ENCODE results near the gene MCAM.

The MCAM gene

DNA sequence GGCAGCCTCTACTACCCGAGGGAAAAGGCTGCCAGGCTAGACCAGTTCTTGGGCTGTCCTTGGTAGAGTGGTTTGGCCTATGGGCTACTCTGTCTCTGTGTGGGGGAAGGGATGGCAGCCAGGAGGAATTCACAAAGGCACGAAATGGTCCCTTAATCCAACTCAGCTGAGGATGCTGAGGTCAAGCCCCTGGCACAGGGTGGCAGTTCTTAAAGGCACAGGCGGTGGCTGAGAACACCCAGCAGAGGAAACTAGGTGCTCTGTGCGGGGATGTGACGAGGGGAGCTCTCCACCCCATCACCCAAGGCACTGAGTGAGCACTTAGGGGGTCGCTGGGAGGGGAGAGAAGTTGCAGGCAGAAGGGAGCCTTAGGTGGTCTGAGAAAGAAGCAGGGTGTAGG, 29.7 kb upstream of the MCAM start, which contains the start of gene MFRP:
Gene MFRP, minus strand, starts transcription at position 101 of the 400 bp plus-strand sequence. CDS start 192 bp downstream, outside the sequence.
- TF ChIP-seq, protein P1, sequence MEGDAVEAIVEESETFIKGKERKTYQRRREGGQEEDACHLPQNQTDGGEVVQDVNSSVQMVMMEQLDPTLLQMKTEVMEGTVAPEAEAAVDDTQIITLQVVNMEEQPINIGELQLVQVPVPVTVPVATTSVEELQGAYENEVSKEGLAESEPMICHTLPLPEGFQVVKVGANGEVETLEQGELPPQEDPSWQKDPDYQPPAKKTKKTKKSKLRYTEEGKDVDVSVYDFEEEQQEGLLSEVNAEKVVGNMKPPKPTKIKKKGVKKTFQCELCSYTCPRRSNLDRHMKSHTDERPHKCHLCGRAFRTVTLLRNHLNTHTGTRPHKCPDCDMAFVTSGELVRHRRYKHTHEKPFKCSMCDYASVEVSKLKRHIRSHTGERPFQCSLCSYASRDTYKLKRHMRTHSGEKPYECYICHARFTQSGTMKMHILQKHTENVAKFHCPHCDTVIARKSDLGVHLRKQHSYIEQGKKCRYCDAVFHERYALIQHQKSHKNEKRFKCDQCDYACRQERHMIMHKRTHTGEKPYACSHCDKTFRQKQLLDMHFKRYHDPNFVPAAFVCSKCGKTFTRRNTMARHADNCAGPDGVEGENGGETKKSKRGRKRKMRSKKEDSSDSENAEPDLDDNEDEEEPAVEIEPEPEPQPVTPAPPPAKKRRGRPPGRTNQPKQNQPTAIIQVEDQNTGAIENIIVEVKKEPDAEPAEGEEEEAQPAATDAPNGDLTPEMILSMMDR (IDR thresholded peaks at IDR 0.05; ENCODE audit: low read depth, low read length, missing control alignments), result no peak
- no peak for DNase-seq (ENCODE audit: low read depth)
- in situ Hi-C loops (cut with HindIII; ENCODE audit: low sequenced_read_pairs), result no loop called here
- no peak within 1 kb of the TSS for H3K4me3 ChIP-seq (ENCODE audit: low read depth, low read length)

DNA sequence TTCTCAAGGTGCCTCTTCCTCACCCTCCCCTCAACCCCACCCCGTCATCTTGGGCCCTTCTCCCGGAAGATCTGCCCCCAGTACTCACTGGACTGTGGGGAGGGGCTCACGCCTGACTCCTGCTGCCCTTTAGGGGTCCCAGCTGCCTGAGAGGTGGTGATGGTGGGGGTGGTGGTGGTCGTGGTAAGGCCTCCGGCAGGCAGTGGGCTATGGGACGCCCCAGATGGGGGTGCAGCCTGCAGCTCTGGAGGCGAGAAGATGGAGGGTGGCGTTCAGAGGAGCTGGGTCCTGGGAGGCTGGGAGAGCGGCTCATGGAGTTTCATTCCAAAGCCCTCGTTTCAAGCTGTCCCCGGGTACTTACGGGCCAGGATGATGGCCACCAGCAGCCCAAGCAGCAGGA, 28.8 kb upstream of the MCAM start:
- TF ChIP-seq, protein P1 (IDR thresholded peaks at IDR 0.05; ENCODE audit: low read depth, low read length, missing control alignments), result no peak
- no peak for DNase-seq (ENCODE audit: low read depth)
- H3K4me3 ChIP-seq (ENCODE audit: low read depth, low read length), result no peak overlapping the region
- in situ Hi-C loops (cut with HindIII; ENCODE audit: low sequenced_read_pairs), result no loop called here

DNA sequence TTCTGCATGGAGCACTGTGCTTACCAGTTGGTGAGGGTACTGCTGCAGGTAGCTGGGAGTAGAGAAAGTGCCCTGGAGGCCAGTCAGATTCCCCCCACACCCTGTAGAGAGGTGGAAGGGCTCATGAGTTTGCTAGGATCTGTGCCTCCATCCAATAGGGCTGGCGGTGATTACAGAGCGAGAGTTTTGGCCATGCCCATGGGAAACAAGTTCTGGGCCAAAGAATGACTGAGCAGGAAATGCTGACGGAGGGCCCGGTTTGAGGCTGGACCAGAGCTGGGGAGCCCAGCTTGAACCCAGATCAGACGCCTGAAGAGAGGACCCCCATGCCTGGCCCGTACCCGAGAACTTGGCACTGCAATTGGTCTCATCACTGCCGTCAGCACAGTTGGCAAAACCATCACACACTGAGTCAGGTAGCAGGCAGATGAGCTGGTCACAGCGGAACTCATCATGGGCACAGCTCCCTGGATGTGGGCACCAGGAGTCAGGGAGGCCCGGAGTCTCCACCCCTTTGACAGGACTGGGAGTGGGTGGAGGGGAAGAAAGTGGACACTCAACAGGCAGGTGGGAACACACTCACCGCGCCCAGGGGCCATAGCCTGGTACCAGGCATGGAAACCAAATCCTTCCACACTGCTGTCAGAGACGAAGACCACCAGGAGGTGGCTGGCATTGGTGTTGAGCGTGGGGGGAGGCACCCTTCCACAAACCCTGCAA, 27.5 kb upstream of the MCAM start:
- in situ Hi-C loops (cut with HindIII; ENCODE audit: low sequenced_read_pairs), result no loop called here
- H3K4me3 ChIP-seq (ENCODE audit: low read depth, low read length), result no peak overlapping the region
- TF ChIP-seq, protein P1 (IDR thresholded peaks at IDR 0.05; ENCODE audit: low read depth, low read length, missing control alignments), result no peak
- DNase-seq (ENCODE audit: low read depth), result no peak

DNA sequence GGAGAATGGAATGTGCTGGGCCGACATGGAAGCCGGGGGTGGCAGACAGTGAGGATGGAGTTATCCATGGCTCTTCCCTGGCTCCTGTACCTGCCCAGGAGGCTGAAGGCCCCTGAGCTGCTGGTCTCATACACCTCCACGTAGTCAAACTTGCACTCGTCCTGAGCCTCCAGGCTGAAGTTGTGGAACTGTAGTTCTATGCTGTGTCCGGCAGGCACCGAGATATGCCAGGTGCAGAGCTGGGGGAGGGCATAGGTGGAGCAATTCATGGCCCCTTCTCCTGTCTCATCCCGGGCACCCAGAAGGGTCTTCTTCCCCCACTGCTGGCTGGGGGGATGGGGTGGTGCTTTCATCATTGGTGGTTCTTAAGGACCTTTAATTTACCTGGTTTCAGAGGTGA, 26.8 kb upstream of the MCAM start:
- no peak overlapping the region for H3K4me3 ChIP-seq (ENCODE audit: low read depth, low read length)
- TF ChIP-seq, protein P1 (IDR thresholded peaks at IDR 0.05; ENCODE audit: low read depth, low read length, missing control alignments), result no peak
- in situ Hi-C loops (cut with HindIII; ENCODE audit: low sequenced_read_pairs), result no loop called here
- no peak for DNase-seq (ENCODE audit: low read depth)

DNA sequence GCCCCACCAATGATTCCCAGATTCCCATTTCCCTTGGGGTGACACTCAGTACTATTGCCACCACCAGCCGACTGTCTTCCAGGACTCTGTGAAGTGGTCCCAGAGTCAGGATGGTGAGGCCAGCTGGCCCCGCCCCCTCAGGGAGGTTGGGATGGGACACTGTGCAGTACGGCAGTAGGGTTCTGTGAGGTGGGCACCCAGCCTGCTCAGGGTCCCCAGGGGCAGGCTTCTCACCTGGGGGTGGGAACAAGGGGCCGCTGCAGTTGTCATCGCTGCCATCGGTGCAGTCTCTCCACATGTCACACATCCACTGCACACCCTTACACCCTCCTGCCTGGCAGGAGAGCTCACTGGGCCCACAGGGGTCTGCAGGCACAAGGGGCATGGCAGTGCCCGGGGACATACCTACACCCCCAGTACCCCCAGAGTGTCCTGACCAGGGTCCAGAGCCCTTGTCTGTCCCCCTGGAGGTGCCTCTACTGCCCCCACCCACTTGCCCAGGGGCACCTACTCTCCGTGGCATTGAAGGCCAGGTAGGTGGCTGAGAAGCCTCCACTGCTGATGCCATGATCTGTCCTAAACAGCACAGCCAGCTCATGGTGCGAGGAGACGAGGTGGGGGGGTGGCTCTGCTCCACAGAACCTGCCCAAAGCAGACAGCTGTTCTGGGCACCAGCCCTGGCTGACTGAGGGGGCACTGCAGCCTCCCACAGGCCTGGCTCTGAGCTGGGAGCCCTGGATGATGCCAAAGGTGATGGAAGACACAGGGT, 25.6 kb upstream of the MCAM start:
- no peak overlapping the region for H3K4me3 ChIP-seq (ENCODE audit: low read depth, low read length)
- no peak for DNase-seq (ENCODE audit: low read depth)
- TF ChIP-seq, protein P1 (IDR thresholded peaks at IDR 0.05; ENCODE audit: low read depth, low read length, missing control alignments), result no peak
- in situ Hi-C loops (cut with HindIII; ENCODE audit: low sequenced_read_pairs), result no loop called here

DNA sequence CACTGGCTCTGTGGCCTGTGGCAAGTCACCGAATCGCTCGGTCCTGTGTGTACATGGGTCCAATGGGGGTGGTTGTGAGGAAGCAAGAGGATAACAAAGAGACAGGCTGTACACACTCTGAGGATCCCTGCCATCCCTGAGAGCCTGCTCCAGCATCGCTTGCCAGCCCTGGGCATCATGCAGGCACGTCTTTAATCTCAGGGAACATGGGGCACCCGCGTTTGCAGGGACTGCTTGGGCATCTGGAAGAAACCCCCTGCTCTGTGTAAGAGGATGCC, 25.0 kb upstream of the MCAM start:
- DNase-seq (ENCODE audit: low read depth), result no peak
- H3K4me3 ChIP-seq (ENCODE audit: low read depth, low read length), result no peak overlapping the region
- TF ChIP-seq, protein P1 (IDR thresholded peaks at IDR 0.05; ENCODE audit: low read depth, low read length, missing control alignments), result no peak
- in situ Hi-C loops (cut with HindIII; ENCODE audit: low sequenced_read_pairs), result no loop called here
